ENCODE data around the gene CACNA2D3.

Gene CACNA2D3

DNA sequence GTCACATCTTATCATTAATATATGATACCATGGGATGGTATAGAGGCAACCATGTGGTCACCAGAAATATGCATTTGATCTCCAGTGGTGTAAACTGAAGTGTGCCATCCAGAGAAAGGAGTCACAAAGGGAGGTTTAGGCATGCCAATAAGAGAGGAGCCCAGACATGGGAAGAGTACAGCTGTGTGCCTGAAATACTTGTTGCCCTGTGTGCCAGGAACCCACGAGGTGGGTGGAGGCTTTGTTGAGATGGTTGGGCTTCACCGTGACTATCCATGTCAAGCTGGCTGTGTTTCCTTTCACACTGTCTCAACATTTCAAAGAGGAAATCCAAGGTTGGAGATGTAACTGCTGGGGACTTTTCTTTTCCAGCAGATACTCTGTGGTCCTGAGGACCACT is 43.5 kb downstream of the CACNA2D3 start:
- TF ChIP-seq, protein P1, sequence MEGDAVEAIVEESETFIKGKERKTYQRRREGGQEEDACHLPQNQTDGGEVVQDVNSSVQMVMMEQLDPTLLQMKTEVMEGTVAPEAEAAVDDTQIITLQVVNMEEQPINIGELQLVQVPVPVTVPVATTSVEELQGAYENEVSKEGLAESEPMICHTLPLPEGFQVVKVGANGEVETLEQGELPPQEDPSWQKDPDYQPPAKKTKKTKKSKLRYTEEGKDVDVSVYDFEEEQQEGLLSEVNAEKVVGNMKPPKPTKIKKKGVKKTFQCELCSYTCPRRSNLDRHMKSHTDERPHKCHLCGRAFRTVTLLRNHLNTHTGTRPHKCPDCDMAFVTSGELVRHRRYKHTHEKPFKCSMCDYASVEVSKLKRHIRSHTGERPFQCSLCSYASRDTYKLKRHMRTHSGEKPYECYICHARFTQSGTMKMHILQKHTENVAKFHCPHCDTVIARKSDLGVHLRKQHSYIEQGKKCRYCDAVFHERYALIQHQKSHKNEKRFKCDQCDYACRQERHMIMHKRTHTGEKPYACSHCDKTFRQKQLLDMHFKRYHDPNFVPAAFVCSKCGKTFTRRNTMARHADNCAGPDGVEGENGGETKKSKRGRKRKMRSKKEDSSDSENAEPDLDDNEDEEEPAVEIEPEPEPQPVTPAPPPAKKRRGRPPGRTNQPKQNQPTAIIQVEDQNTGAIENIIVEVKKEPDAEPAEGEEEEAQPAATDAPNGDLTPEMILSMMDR (IDR thresholded peaks at IDR 0.05; ENCODE audit: low read depth, low read length) = no peak
- no peak for DNase-seq (ENCODE audit: low read depth, low spot score)
- no peak overlapping the region for H3K4me3 ChIP-seq (ENCODE audit: low read depth, low read length)
- in situ Hi-C loops (cut with HindIII; ENCODE audit: low sequenced_read_pairs) = no loop called here

DNA sequence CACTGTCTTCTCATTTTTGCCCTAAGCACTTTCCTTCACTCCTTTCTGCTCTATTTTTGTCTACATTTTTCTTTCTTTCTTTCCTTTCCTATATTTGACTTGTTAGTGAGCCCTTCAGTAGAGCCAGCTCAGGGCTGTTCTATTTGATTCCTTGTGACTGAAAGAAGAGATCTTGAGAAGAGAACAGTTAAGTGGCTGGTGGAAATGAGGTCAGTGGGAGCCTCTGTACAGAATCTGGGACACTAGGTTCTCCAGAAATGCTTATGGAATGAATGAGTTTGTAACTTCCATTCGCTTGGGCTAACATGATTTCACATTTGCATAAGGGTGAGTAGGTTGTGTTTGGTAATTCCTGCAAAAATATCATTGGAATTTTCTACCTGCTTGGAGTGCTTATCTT is 45.6 kb downstream of the CACNA2D3 start:
- in situ Hi-C loops (cut with HindIII; ENCODE audit: low sequenced_read_pairs) = no loop called here
- no peak for DNase-seq (ENCODE audit: low read depth, low spot score)
- H3K4me3 ChIP-seq (ENCODE audit: low read depth, low read length) = no peak overlapping the region
- TF ChIP-seq, protein P1 (IDR thresholded peaks at IDR 0.05; ENCODE audit: low read depth, low read length) = no peak

DNA sequence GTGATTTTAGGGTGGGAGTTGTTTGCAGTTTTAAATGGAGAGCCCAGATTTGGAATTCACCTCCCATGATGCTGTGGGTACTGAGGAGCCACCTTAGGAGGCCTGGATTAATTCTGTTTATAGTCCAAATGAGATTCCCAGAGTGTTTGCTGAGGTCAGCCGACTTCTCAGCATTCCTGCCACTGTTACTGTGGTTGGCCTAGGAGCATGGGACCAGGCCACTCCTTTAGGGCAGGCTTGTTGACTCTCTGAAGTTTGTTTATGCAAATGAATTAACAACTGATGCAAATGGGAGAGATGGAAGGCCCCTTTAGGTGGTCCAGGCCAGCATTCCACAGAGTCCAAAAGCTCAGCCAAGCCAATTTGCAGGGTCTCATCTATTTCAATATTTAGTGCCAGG is 46.1 kb downstream of the CACNA2D3 start:
- no peak overlapping the region for H3K4me3 ChIP-seq (ENCODE audit: low read depth, low read length)
- TF ChIP-seq, protein P1 (IDR thresholded peaks at IDR 0.05; ENCODE audit: low read depth, low read length) = no peak
- no peak for DNase-seq (ENCODE audit: low read depth, low spot score)
- in situ Hi-C loops (cut with HindIII; ENCODE audit: low sequenced_read_pairs) = no loop called here

DNA sequence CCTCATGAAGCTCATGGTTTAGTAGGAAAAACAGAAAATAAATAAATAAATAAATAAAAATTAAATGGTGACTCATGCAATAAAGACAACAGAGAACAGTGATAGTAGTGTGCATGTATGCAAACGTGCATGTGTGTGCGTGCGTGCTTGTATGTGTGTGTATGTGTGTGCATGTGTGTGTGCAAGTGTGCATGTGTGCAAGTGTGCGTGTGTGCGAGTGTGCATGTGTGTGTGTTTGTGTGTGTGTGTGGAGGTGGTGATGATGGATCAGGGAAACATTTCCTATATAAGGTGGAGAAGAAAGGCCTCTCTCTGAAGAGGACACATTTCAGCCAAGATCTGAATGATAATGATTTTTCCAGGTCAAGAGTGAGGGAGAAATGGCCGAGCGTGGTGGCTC is 47.2 kb downstream of the CACNA2D3 start:
- in situ Hi-C loops (cut with HindIII; ENCODE audit: low sequenced_read_pairs) = no loop called here
- TF ChIP-seq, protein P1 (IDR thresholded peaks at IDR 0.05; ENCODE audit: low read depth, low read length) = no peak
- H3K4me3 ChIP-seq (ENCODE audit: low read depth, low read length) = no peak overlapping the region

DNA sequence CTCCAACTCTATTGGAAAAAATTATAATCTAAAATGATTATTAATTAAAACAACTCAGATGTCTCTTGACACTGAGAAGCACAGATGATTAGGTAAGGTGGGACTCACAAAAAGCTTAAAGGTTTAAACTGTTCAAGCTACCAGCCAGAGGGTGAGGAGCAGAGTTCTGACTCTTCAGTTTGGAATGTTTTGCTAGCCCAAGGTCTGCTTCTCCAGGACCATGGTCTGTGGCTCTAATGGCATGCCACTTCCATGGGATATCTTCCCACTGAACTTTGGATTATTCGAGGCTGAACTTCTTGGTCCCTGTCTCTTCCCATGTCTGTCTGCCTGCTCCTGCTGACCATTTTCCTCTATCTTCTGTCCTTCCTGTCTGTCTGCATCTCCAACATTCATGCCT is 49.2 kb downstream of the CACNA2D3 start:
- H3K4me3 ChIP-seq (ENCODE audit: low read depth, low read length) = no peak overlapping the region
- TF ChIP-seq, protein P1 (IDR thresholded peaks at IDR 0.05; ENCODE audit: low read depth, low read length) = no peak
- in situ Hi-C loops (cut with HindIII; ENCODE audit: low sequenced_read_pairs) = no loop called here
- DNase-seq (ENCODE audit: low read depth, low spot score) = no peak

More for the DNA sequence above, 47.2 kb downstream of the CACNA2D3 start:
- no peak for DNase-seq (ENCODE audit: low read depth, low spot score)

DNA sequence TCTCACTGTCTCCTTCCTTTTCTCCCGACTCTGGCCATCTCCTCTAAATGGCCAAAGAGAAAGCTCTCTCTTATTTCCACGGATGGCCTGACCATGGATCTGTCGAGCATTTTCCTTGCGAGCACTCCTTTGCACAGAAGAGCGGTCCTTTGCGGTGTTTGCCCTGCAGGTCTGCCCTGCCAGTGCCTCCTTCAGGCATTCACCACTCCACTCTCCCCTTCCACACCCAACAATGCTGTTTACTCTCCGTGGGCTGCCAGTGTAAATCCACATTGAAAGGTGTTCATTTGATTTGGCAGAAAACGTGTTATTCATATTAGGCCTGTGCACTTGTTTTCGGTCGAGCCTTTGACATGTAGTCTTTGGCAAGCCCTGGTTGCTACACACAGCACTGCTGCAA is 49.6 kb downstream of the CACNA2D3 start:
- TF ChIP-seq, protein P1 (IDR thresholded peaks at IDR 0.05; ENCODE audit: low read depth, low read length) = no peak
- H3K4me3 ChIP-seq (ENCODE audit: low read depth, low read length) = no peak overlapping the region
- DNase-seq (ENCODE audit: low read depth, low spot score) = no peak
- in situ Hi-C loops (cut with HindIII; ENCODE audit: low sequenced_read_pairs) = no loop called here

DNA sequence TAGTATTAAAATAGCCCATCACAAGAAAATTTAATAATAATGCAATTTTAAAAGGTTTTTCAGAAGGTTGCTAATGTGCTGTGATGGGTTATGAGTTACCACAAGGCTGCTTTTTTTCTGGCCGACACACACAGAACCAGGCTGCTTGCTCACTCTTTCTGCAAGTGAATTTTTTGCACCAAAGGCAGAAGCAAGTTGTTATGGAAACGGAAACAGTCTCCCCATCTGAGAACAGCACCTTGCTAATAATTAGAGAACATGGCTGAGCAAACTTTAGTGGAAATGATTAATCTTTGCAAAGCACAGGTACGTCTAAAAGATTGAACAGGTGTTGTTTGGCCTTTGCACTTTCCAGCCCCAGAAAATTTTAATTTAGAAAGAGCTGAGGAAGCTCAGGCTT is 51.0 kb downstream of the CACNA2D3 start:
- no peak for DNase-seq (ENCODE audit: low read depth, low spot score)
- no peak overlapping the region for H3K4me3 ChIP-seq (ENCODE audit: low read depth, low read length)
- in situ Hi-C loops (cut with HindIII; ENCODE audit: low sequenced_read_pairs) = no loop called here
- TF ChIP-seq, protein P1 (IDR thresholded peaks at IDR 0.05; ENCODE audit: low read depth, low read length) = no peak
